Neuronal stem cell (in vitro differentiated cells): Measurements from ENCODE around the gene ASPG.

Source experiments
- DNase-seq: peaks from one replicate; pipeline ENCODE4 v3.0.0-alpha.2; 2013; ENCODE audit warnings: low spot score
- H2AFZ ChIP-seq: one replicate; pipeline ENCODE4 v1.6.1; 2013; ENCODE audit warnings: mild to moderate bottlenecking, low read length, inconsistent platforms
- H2AK5ac ChIP-seq: 2 replicates; pipeline ENCODE4 v1.6.1; 2013; ENCODE audit warnings: low read depth, mild to moderate bottlenecking, inconsistent platforms, low read length, moderate library complexity, mixed read lengths
- H2BK120ac ChIP-seq: 2 replicates; pipeline ENCODE4 v1.6.1; 2013; ENCODE audit warnings: low read depth, mild to moderate bottlenecking, inconsistent platforms, low read length, moderate library complexity, mixed read lengths
- H2BK12ac ChIP-seq: one replicate; pipeline ENCODE4 v1.6.1; 2013; ENCODE audit warnings: low read length, inconsistent platforms
- H2BK15ac ChIP-seq: 2 replicates; pipeline ENCODE4 v1.6.1; 2013; ENCODE audit warnings: mild to moderate bottlenecking, low read length, inconsistent platforms, mixed read lengths
- H2BK5ac ChIP-seq: one replicate; pipeline ENCODE4 v1.6.1; 2013; ENCODE audit warnings: inconsistent platforms, mild to moderate bottlenecking, low read length, moderate library complexity
- H3K14ac ChIP-seq: one replicate; pipeline ENCODE4 v1.6.1; 2013; ENCODE audit warnings: low read length, inconsistent platforms
- H3K18ac ChIP-seq: 2 replicates; pipeline ENCODE4 v1.6.1; 2013; ENCODE audit warnings: low read length, inconsistent platforms
- H3K23ac ChIP-seq: 2 replicates; pipeline ENCODE4 v1.6.1; 2013; ENCODE audit warnings: low read depth, mild to moderate bottlenecking, mixed read lengths, low read length, inconsistent platforms; ENCODE audit not compliant: poor library complexity
- H3K27ac ChIP-seq: replicated peaks from 3 replicates; pipeline ENCODE4 v1.5.1; 2013; ENCODE audit warnings: low read length, inconsistent platforms
- H3K27me3 ChIP-seq, 3 experiments: 2 replicates each; pipeline ENCODE4 v1.6.1; 2013; ENCODE audit warnings: low read length in 3 of 3, mild to moderate bottlenecking in 2 of 3, inconsistent platforms in 1 of 3, low read depth in 1 of 3, mixed read lengths in 1 of 3, moderate library complexity in 1 of 3; ENCODE audit not compliant: control insufficient read depth in 3 of 3, insufficient read depth in 3 of 3
- H3K36me3 ChIP-seq, 2 donors: replicated peaks in 1 of 2; 2 replicates each; pipeline ENCODE4 v1.6.1; 2013; ENCODE audit warnings: low read length in 2 of 2; ENCODE audit not compliant: control insufficient read depth in 2 of 2, insufficient read depth in 2 of 2
- H3K4ac ChIP-seq: 2 replicates; pipeline ENCODE4 v1.6.1; 2013; ENCODE audit warnings: inconsistent platforms, mild to moderate bottlenecking, low read length, moderate library complexity
- H3K4me1 ChIP-seq, 2 donors: 1 replicate in 1 of 2; 2 replicates in 1 of 2; pipeline ENCODE4 v1.6.1; 2013; ENCODE audit warnings: low read length in 2 of 2, low read depth in 1 of 2; ENCODE audit not compliant: control insufficient read depth in 2 of 2, insufficient read depth in 1 of 2
- H3K4me2 ChIP-seq: one replicate; pipeline ENCODE4 v1.6.1; 2013; ENCODE audit warnings: mild to moderate bottlenecking, low read length, inconsistent platforms; ENCODE audit not compliant: insufficient read depth, poor library complexity, severe bottlenecking
- H3K4me3 ChIP-seq, 2 donors: 2 replicates each; pipeline ENCODE4 v1.5.1; 2013; ENCODE audit warnings: low read length in 2 of 2, mild to moderate bottlenecking in 2 of 2, inconsistent platforms in 1 of 2, moderate library complexity in 1 of 2
- H3K79me1 ChIP-seq: one replicate; pipeline ENCODE4 v1.6.1; 2013; ENCODE audit warnings: low read depth, mild to moderate bottlenecking, inconsistent platforms, low read length, moderate library complexity
- H3K9ac ChIP-seq: one replicate; pipeline ENCODE4 v1.6.1; 2013; ENCODE audit warnings: mild to moderate bottlenecking, low read depth, low read length, inconsistent platforms; ENCODE audit not compliant: poor library complexity
- H3K9me3 ChIP-seq, 2 donors: replicated peaks in 1 of 2; 2 replicates each; pipeline versions ENCODE3 to v1.6.1; 2013; ENCODE audit warnings: low read length in 2 of 2, mild to moderate bottlenecking in 2 of 2, inconsistent platforms in 1 of 2, low read depth in 1 of 2, mixed read lengths in 1 of 2, moderate library complexity in 1 of 2; ENCODE audit not compliant: control insufficient read depth in 2 of 2, insufficient read depth in 1 of 2
- H4K8ac ChIP-seq: one replicate; pipeline ENCODE4 v1.6.1; 2013; ENCODE audit warnings: low read depth, mild to moderate bottlenecking, inconsistent platforms, low read length, moderate library complexity
- H4K91ac ChIP-seq: one replicate; pipeline ENCODE4 v1.6.1; 2013; ENCODE audit warnings: low read length, low read depth, mild to moderate bottlenecking, inconsistent platforms; ENCODE audit not compliant: poor library complexity
- WGBS, 2 donors: extraction: QIAGEN DNeasy Blood & Tissue Kit; methylation state at CpG; one replicate each; pipeline ENCODE4 v1.1.7; 2013; ENCODE audit warnings: missing lambda C conversion rate in 2 of 2, mixed read lengths in 1 of 2; ENCODE audit not compliant: insufficient read length in 2 of 2, insufficient replicate concordance in 1 of 2; ENCODE audit errors: extremely low coverage in 2 of 2; 5-methylcytosine and 5-hydroxymethylcytosine counted together

ASPG gene

DNA sequence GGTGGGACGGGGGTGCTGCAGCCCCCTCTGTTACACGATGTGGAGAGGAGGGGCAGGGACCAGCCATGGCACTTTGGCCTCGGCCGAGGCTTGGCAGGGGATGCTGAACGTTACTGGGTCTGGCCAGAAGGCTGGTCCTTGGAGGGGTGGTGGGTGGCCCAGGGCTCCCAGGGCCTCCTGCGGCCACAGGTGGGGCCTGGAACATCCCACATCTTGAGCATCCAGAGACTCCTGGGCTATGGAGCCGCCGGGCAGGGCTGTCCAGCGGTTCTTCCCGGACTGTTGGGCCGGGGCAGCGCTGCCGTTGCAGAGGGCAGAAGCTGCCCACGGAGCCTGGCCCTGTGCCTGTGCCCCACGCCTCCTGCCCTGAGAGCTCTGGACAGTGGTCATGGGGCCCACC is 68.7 kb downstream of the ASPG start:
- peak overlapping the region; percentile 38 for H3K18ac ChIP-seq
- no peak overlapping the region for H4K8ac ChIP-seq
- H3K27me3 ChIP-seq: no peaks in the 10 kb centered on the region
- H2AFZ ChIP-seq: no peak overlapping the region
- no peak overlapping the region for H3K4me3 ChIP-seq
- H3K9ac ChIP-seq: no peak overlapping the region
- no peak overlapping the region for H4K91ac ChIP-seq
- no peak overlapping the region for H3K4ac ChIP-seq
- no peak overlapping the region for H2BK12ac ChIP-seq
- WGBS, 2 donors: no CpG with 5 or more reads among the region's 15 CpGs
- H2BK120ac ChIP-seq: no peak overlapping the region
- DNase-seq: no peak
- H2BK5ac ChIP-seq: peak overlapping the region; percentile 66
- H3K79me1 ChIP-seq: peaks cover 27% of the 10 kb centered on the region
- peak overlapping the region; percentile 52 for H2AK5ac ChIP-seq
- H3K4me2 ChIP-seq: no peak overlapping the region
- H3K27ac ChIP-seq: no peak overlapping the region
- H3K36me3 ChIP-seq: peaks cover 4 to 14% of the 10 kb centered on the region in 2 donors
- peaks cover 13 to 21% of the 10 kb centered on the region in 2 donors for H3K4me1 ChIP-seq
- H2BK15ac ChIP-seq: no peak overlapping the region
- H3K9me3 ChIP-seq: no peaks in the 10 kb centered on the region
- no peak overlapping the region for H3K23ac ChIP-seq
- peak overlapping the region; percentile 31 for H3K14ac ChIP-seq

DNA sequence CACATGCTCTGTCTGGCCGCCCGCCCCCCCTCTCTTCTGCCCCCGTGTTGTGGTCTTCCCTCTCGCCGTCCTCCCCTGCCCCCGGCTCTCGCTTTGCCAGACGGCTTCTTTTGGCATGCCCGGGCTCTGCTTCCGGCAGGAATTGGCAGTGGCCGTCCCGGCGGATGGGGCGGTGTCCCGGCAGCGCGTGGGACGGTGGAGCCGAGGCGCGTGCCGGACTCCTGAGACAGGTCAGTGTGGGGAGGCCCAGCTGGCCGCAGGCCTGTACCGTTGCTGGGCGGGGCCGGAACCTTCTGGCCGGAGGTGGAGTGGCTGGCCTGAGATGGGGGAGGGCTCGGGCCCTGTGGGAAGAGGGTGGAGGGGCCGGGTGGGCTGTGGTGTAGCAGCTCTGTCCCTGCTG is 70.0 kb downstream of the ASPG start:
- no peak overlapping the region for H4K8ac ChIP-seq
- WGBS, 2 donors: no CpG with 5 or more reads among the region's 29 CpGs
- H3K23ac ChIP-seq: peak overlapping the region; percentile 91
- peak overlapping the region; percentile 73 for H2BK12ac ChIP-seq
- peak overlapping the region; percentile 24 for H2BK5ac ChIP-seq
- peaks cover 24% of the 10 kb centered on the region for H3K79me1 ChIP-seq
- peaks cover 4 to 14% of the 10 kb centered on the region in 2 donors for H3K36me3 ChIP-seq
- peak overlapping the region; percentile 81 for H2AK5ac ChIP-seq
- peak overlapping the region; percentile 38 for H3K14ac ChIP-seq
- H2BK120ac ChIP-seq: no peak overlapping the region
- no peak overlapping the region for H4K91ac ChIP-seq
- no peak overlapping the region for H3K4me3 ChIP-seq
- no peaks in the 10 kb centered on the region for H3K27me3 ChIP-seq
- H3K27ac ChIP-seq: no peak overlapping the region
- H3K4me2 ChIP-seq: no peak overlapping the region
- no peak for DNase-seq
- no peaks in the 10 kb centered on the region for H3K9me3 ChIP-seq
- no peak overlapping the region for H3K4ac ChIP-seq
- peak overlapping the region; percentile 48 for H3K18ac ChIP-seq
- H2BK15ac ChIP-seq: peak overlapping the region; percentile 85
- peak overlapping the region; percentile 4 for H3K9ac ChIP-seq
- H3K4me1 ChIP-seq: peaks cover 3 to 12% of the 10 kb centered on the region in 2 donors
- H2AFZ ChIP-seq: no peak overlapping the region

DNA sequence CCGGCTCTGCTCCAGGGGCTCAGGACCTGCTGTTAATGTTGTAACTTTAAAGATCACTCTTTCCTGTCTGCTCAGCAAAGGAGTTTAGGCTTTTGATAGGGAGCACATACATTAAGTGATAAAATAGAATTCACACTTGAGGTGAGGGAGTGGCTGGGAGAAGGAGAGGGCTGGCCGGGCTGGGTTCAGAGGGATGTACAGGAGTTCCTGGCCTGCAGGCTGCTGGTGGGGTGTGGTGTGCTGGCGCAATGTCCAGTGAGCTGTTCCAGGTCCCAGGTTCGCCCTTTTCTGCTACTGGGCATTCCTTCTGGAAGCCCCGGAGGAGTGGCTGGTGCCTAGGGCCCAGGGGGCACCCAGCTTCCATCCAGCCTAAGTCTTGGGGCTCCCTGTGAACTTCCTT is 70.6 kb downstream of the ASPG start:
- no peak overlapping the region for H3K4ac ChIP-seq
- H3K4me3 ChIP-seq: no peak overlapping the region
- H3K18ac ChIP-seq: no peak overlapping the region
- H2BK5ac ChIP-seq: no peak overlapping the region
- no peak overlapping the region for H3K4me2 ChIP-seq
- no peak overlapping the region for H3K14ac ChIP-seq
- H3K27me3 ChIP-seq: no peaks in the 10 kb centered on the region
- H4K8ac ChIP-seq: no peak overlapping the region
- DNase-seq: no peak
- H3K9me3 ChIP-seq: no peaks in the 10 kb centered on the region
- no CpG with 5 or more reads among the region's 5 CpGs for WGBS, 2 donors
- H2AFZ ChIP-seq: no peak overlapping the region
- H2BK120ac ChIP-seq: no peak overlapping the region
- H2BK12ac ChIP-seq: peak overlapping the region; percentile 41
- H2BK15ac ChIP-seq: no peak overlapping the region
- peaks cover 23% of the 10 kb centered on the region for H3K79me1 ChIP-seq
- peaks cover 3 to 6% of the 10 kb centered on the region in 2 donors for H3K4me1 ChIP-seq
- no peak overlapping the region for H3K27ac ChIP-seq
- H3K9ac ChIP-seq: no peak overlapping the region
- peaks cover 4 to 14% of the 10 kb centered on the region in 2 donors for H3K36me3 ChIP-seq
- peak overlapping the region; percentile 81 for H2AK5ac ChIP-seq
- no peak overlapping the region for H4K91ac ChIP-seq
- no peak overlapping the region for H3K23ac ChIP-seq

DNA sequence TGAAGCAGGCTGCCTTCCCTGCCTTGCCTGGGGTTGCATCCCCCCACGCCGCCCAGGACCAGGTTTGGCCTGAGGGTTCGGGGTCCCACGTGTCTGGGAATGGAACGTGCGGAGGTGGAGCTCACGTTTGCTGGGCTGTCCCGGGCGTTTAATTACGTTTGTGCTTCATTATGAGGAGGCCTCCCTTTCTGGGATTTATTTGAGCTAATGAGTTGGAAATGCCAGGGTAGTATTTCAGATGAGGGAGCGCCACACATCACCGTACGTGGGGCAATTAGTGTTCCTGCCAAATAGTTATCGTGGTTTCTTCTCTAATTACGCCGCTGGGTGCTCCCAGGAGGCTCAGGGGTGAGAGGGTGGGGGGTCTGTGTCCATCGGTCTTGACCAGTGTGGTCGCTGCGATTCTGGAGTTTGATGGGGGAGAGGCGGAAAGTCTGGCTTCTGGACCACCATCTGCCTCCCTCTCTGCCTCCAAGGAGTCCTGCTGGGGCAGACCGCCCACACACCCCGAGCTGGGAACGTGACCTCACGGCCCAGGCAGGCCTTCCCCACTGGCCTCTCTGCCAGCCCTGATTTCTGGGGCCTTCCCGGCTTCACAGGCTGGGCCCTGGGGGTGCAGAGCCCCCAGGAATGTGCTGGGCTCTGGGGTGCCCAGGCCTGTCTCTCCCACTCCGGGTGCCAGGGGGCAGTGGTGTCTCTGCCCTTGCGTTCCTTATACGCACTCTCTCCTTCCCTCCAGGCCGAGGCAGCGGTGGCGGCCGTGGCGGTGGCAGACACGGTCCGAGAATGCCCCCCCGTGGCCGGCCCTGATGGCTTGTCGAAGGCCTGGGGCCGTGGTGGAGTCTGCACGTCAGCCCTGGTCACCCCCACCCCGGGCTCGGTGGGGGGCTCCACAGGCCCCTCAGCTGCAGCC is 71.8 kb downstream of the ASPG start:
- Histone ChIP-seq H3K4me3 (no peak overlapping the region), H3K18ac (peak overlapping the region; percentile 72), H3K4ac (no peak overlapping the region), H3K9me3 (no peaks in the 10 kb centered on the region), H3K4me1 (peaks cover 0 to 4% of the 10 kb centered on the region in 2 donors), H4K91ac (no peak overlapping the region), H2AK5ac (peak overlapping the region; percentile 66), H2BK120ac (no peak overlapping the region), H4K8ac (no peak overlapping the region), H2BK15ac (no peak overlapping the region), H3K14ac (no peak overlapping the region), H3K4me2 (no peak overlapping the region), H3K27ac (no peak overlapping the region), H2BK5ac (no peak overlapping the region), H3K79me1 (peaks cover 22% of the 10 kb centered on the region), H2BK12ac (no peak overlapping the region), H3K36me3 (peaks cover 2 to 13% of the 10 kb centered on the region in 2 donors), H3K9ac (no peak overlapping the region), H3K27me3 (no peaks in the 10 kb centered on the region), H2AFZ (no peak overlapping the region), H3K23ac (no peak overlapping the region)
- WGBS, 2 donors: no CpG with 5 or more reads among the region's 42 CpGs
- DNase-seq: no peak
